ENCODE data around the gene RBM4. TPM values are rescaled to one million over a fixed set of nuclear protein-coding genes. Genes with fewer than 3 reads are reported as not detected.

RBM4 gene
- total RNA-seq, 2 donors from 2014 or later = 61.2 to 84.0 TPM

DNA sequence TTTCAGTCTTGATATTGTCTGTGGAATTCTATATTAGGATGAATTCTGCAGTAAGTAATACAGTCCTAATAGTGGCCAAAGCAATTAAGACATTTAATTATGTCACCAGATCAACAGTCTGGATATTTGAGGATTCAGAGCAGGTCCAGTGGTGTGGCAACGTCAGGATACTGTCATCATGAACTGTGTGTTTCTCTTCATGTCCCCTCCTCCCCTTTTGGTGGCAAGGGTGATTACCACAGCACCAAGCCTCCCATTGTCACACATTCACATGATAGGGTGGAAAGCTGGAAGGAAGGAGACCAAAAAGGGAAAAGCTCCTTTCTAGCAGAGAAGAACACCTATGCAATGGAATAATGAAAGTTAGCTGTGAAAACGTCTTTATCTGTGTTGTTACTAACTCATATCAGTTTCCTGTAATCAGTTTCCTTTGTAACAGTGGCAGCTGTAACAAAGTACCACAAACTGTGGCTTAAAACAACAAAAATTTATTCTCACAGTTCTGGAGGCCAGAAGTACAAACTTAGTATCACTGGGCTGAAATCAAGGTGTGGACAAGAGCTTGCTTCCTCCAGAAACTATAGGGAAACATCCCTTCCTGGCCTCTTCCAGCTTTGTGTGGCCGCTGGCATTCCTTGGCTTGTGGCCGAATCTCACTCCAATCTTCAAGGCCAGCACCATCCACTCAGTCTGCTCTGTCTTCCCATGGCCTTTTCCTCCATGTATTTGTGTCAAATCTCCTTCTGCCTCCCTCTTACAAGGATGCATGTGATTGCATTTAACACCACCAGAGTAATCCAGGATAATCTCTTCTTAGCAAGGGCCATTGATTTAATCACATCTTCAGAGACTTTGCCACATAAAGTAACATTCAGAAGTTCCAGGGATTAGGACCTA lies 28.5 kb upstream of the RBM4 start:
- peaks cover 12 to 24% of the 10 kb centered on the region in 2 donors for H3K4me1 ChIP-seq (ENCODE audit: control insufficient read depth in 1 of 2, low read depth in 2 of 2)
- H3K27me3 ChIP-seq (replicated peaks; ENCODE audit: insufficient read depth) = no peaks in the 10 kb centered on the region
- ATAC-seq (ENCODE audit: insufficient number of reproducible peaks, low FRiP score, low read depth) = no peak
- no peaks in the 10 kb centered on the region for H3K9me3 ChIP-seq
- peaks cover 9% of the 10 kb centered on the region for H3K36me3 ChIP-seq
- TF ChIP-seq, protein P1, sequence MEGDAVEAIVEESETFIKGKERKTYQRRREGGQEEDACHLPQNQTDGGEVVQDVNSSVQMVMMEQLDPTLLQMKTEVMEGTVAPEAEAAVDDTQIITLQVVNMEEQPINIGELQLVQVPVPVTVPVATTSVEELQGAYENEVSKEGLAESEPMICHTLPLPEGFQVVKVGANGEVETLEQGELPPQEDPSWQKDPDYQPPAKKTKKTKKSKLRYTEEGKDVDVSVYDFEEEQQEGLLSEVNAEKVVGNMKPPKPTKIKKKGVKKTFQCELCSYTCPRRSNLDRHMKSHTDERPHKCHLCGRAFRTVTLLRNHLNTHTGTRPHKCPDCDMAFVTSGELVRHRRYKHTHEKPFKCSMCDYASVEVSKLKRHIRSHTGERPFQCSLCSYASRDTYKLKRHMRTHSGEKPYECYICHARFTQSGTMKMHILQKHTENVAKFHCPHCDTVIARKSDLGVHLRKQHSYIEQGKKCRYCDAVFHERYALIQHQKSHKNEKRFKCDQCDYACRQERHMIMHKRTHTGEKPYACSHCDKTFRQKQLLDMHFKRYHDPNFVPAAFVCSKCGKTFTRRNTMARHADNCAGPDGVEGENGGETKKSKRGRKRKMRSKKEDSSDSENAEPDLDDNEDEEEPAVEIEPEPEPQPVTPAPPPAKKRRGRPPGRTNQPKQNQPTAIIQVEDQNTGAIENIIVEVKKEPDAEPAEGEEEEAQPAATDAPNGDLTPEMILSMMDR (IDR thresholded peaks at IDR 0.05) = no peak
- H3K27ac ChIP-seq = no peak overlapping the region
- no peak for DNase-seq (ENCODE audit: low spot score)
- H3K4me3 ChIP-seq = no peak overlapping the region

DNA sequence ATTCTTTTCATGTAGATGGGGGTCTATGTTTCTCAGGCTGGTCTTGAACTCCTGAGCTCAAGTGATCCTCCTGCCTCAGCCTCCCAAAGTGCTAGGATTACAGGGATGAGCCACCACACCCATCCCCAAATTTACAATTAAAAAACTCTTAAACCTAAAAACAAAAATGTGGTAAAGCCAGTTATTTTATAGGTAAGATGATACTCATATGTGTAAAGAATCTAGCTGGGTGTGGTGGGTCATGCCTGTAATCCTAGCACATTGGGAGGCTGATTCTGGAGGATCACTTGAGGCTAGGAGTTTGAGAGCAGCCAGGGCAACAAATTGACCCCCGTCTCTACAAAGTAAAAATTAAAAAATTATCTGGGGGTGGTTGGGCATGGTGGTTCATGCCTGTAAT lies 26.0 kb upstream of the RBM4 start:
- Histone ChIP-seq H3K9me3 (no peaks in the 10 kb centered on the region), H3K27ac (no peak overlapping the region), H3K36me3 (no peaks in the 10 kb centered on the region), H3K4me1 (ENCODE audit: control insufficient read depth in 1 of 2, low read depth in 2 of 2) (peaks cover 14 to 22% of the 10 kb centered on the region in 2 donors), H3K27me3 (replicated peaks; ENCODE audit: insufficient read depth) (no peaks in the 10 kb centered on the region), H3K4me3 (no peak overlapping the region)
- no peak for DNase-seq (ENCODE audit: low spot score)
- TF ChIP-seq, protein P1 (IDR thresholded peaks at IDR 0.05) = no peak
- no peak for ATAC-seq (ENCODE audit: insufficient number of reproducible peaks, low FRiP score, low read depth)

DNA sequence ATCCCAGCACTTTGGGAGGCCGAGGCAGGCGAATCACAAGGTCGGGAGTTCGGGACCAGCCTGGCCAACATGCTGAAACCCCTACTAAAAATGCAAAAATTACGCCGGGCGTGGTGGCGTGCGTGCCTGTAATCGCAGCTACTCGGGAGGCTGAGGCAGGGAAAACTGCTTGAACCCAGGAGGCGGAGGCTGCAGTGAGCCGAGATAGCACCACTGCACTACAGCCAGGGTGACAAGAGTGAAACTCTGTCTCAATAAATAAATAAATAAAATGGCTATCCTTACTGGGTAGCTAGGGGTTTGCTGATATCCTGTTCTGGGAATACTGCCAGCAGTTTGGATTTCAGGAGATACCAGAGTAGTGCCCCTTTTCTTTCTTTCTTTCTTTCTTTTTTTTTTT lies 24.4 kb upstream of the RBM4 start:
- Histone ChIP-seq H3K27ac (no peak overlapping the region), H3K4me1 (ENCODE audit: control insufficient read depth in 1 of 2, low read depth in 2 of 2) (peaks cover 10 to 26% of the 10 kb centered on the region in 2 donors), H3K9me3 (no peaks in the 10 kb centered on the region), H3K27me3 (replicated peaks; ENCODE audit: insufficient read depth) (no peaks in the 10 kb centered on the region), H3K4me3 (no peak overlapping the region), H3K36me3 (no peaks in the 10 kb centered on the region)
- ATAC-seq (ENCODE audit: insufficient number of reproducible peaks, low FRiP score, low read depth) (no peak), DNase-seq (ENCODE audit: low spot score) (no peak)
- TF ChIP-seq, protein P1 (IDR thresholded peaks at IDR 0.05) = no peak

DNA sequence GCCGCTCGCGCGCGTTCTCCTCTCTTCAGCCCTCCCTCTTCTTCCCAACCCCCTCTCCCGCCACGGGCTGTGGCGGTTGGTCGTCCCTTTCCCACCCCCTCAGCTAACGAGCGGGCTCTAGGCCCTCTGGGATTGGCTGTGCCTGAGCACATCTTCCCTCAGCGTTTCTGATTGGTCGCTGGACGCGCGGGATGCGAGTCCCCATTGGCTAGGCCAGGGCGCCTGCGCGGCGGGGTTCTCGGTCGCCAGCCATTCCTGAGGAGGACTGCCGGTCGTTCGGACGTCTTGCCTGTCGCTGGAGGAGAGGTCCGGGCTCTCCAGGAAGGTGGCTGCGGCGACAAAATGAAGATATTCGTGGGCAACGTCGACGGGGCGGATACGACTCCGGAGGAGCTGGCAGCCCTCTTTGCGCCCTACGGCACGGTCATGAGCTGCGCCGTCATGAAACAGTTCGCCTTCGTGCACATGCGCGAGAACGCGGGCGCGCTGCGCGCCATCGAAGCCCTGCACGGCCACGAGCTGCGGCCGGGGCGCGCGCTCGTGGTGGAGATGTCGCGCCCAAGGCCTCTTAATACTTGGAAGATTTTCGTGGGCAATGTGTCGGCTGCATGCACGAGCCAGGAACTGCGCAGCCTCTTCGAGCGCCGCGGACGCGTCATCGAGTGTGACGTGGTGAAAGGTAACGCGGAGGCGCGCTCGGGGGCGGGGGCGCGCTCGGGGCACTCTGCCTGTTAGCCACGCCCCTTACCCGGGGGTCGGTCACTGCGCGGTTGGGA lies 21.9 kb upstream of the RBM4 start, which contains the start of gene RBM14:
TSS of gene RBM14 (plus strand) at position 252 of the 776 bp plus-strand sequence. CDS start at position 343, 91 bp downstream.
- H3K36me3 ChIP-seq = peaks cover 3% of the 10 kb centered on the region
- ATAC-seq (ENCODE audit: insufficient number of reproducible peaks, low FRiP score, low read depth) (peak; percentile 97), DNase-seq (ENCODE audit: low spot score) (peak; percentile 94)
- H3K27me3 ChIP-seq (replicated peaks; ENCODE audit: insufficient read depth) = no peaks in the 10 kb centered on the region
- TF ChIP-seq, protein P1 (IDR thresholded peaks at IDR 0.05) = no peak
- peak within 1 kb of the TSS; percentile 91 for H3K4me3 ChIP-seq
- H3K4me1 ChIP-seq (ENCODE audit: control insufficient read depth in 1 of 2, low read depth in 2 of 2) = peaks cover 24 to 42% of the 10 kb centered on the region in 2 donors
- H3K27ac ChIP-seq = peak within 1 kb of the TSS; percentile 92 to 96
- H3K9me3 ChIP-seq = no peaks in the 10 kb centered on the region

All from thoracic aorta (tissue), 2 donors.